ENCODE results near the gene CLDN4.

The CLDN4 gene

DNA sequence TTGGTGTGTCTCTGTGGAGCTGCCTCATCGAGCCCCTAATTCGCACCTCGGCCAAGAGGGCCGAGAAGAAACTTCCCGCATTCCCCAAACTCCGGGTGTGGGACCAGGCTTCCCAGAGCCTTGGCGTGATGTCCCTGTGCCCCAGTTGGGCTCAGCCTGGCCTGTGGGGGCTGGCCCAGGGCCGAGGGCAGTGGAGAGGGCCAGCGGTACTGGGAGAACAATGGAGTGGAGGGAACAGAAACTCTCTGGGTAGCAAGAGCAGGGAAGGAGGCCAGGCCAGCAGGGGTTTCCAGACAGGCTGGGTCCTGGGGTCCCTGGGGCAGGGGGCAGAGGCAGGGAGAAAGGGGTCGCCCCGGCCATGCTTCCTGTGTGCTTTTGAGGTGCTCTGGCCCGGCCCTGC, 46.2 kb downstream of the CLDN4 start:
- FAIRE-seq: no peak

GRCh38 chr7:73879977-73880681, 49.3 kb downstream of the CLDN4 start:
- FAIRE-seq: no peak

GRCh38 chr7:73880755-73881328, 50.0 kb downstream of the CLDN4 start:
- FAIRE-seq: no peak

DNA sequence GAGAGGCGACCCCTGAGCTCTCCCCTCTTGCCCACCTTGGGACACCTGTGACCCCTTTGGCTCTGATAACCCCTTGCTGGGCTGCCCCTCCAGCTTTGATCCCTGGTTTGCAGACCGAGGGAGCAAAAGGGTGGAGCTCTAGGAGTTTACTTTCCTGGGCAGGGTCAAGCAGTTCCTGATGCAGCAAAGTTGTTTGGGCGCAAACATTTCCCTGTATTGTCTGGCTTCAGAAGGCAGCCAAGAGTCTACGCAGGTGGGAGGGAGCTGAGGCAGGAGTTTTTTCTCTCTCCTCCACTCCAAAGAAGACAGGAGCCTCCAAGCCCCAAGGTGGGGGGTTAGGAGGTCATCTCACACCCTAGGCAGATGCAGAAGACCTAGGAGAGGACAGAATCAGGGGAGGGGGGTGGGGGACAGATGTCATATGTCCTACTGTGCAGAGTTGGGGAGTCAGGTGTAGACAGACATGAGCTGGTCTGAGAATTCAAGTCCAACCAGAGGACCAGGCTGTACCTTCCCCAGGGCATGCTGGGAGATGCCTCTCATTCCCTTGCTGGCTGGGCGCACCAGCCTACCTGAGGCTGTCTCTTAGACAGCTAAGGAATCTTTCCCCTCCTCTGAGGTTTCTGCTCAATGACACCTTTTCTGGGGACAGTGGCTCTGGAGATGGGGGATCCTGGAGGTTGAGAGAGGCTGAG, 50.7 kb downstream of the CLDN4 start:
- no peak for FAIRE-seq

- no peak for FAIRE-seq
Observed at GRCh38 chr7:73882047-73882402, 51.2 kb downstream of the CLDN4 start.

All from G401.6 (cell line).